ENCODE results near the gene AMZ2.
"Not testable (repeated sequence)": the region's sequence is repeated elsewhere in the genome, so short reads cannot be mapped to it uniquely, and the experiment has no call there.

The AMZ2 gene

GRCh38 chr17:68281965-68282364 lies 34.1 kb downstream of the AMZ2 start:
- not testable (repeated sequence) for H3K4me1 ChIP-seq (ENCODE audit: control insufficient read depth in 1 of 2, insufficient read depth in 2 of 2, low read length in 2 of 2); H3K4ac ChIP-seq (ENCODE audit: low read depth, low read length); H4K12ac ChIP-seq (ENCODE audit: low read depth, low read length); H3K9me3 ChIP-seq (ENCODE audit: insufficient read depth, low read depth, low read length); H3K14ac ChIP-seq (ENCODE audit: low read length); H3K27ac ChIP-seq (ENCODE audit: low read depth, low read length); H3K23ac ChIP-seq (ENCODE audit: low read length); H3K9ac ChIP-seq (ENCODE audit: low read length); H3K36me3 ChIP-seq (ENCODE audit: control insufficient read depth in 1 of 2, insufficient read depth in 2 of 2, low read length in 2 of 2); H2BK12ac ChIP-seq (ENCODE audit: low read length); H3K79me1 ChIP-seq (ENCODE audit: low read length); H4K91ac ChIP-seq (ENCODE audit: low read depth, low read length); H3K4me2 ChIP-seq (ENCODE audit: low read length); H3K27me3 ChIP-seq (ENCODE audit: insufficient read depth, low read length); H2BK120ac ChIP-seq (ENCODE audit: insufficient read depth, low read length, poor library complexity); H3K79me2 ChIP-seq (ENCODE audit: control insufficient read depth, insufficient read depth, low read length, poor library complexity); H3K4me3 ChIP-seq (ENCODE audit: low read depth, low read length); H2AK5ac ChIP-seq (ENCODE audit: low read length); H3K18ac ChIP-seq (ENCODE audit: low read length); H2AFZ ChIP-seq (ENCODE audit: insufficient read depth, low read length, poor library complexity); DNase-seq; H2BK5ac ChIP-seq (ENCODE audit: low read depth, low read length, poor library complexity); H4K8ac ChIP-seq (ENCODE audit: low read depth, low read length)
- no CpG with 5 or more reads among the region's 6 CpGs for WGBS (ENCODE audit: extremely low coverage, insufficient coverage, insufficient read length)

GRCh38 chr17:68288375-68288774 lies 40.5 kb downstream of the AMZ2 start:
- no peak overlapping the region for H2AFZ ChIP-seq (ENCODE audit: insufficient read depth, low read length, poor library complexity)
- H2BK120ac ChIP-seq (ENCODE audit: insufficient read depth, low read length, poor library complexity) = no peak overlapping the region
- H3K4me2 ChIP-seq (ENCODE audit: low read length) = no peak overlapping the region
- no peak overlapping the region for H4K12ac ChIP-seq (ENCODE audit: low read depth, low read length)
- H3K4me1 ChIP-seq (ENCODE audit: control insufficient read depth in 1 of 2, insufficient read depth in 2 of 2, low read length in 2 of 2) = peaks cover 0 to 6% of the 10 kb centered on the region in 2 experiments
- no peak overlapping the region for H3K27ac ChIP-seq (ENCODE audit: low read depth, low read length)
- no peak overlapping the region for H3K18ac ChIP-seq (ENCODE audit: low read length)
- no peak overlapping the region for H3K9ac ChIP-seq (ENCODE audit: low read length)
- H4K91ac ChIP-seq (ENCODE audit: low read depth, low read length) = no peak overlapping the region
- H2BK5ac ChIP-seq (ENCODE audit: low read depth, low read length, poor library complexity) = no peak overlapping the region
- peak in 1 of 2 donors; percentile 30 for DNase-seq
- no CpG with 5 or more reads among the region's 5 CpGs for WGBS (ENCODE audit: extremely low coverage, insufficient coverage, insufficient read length)
- peaks cover 0 to 2% of the 10 kb centered on the region in 2 experiments for H3K36me3 ChIP-seq (ENCODE audit: control insufficient read depth in 1 of 2, insufficient read depth in 2 of 2, low read length in 2 of 2)
- no peak overlapping the region for H4K8ac ChIP-seq (ENCODE audit: low read depth, low read length)
- H3K79me1 ChIP-seq (ENCODE audit: low read length) = peaks cover 20% of the 10 kb centered on the region
- H3K14ac ChIP-seq (ENCODE audit: low read length) = no peak overlapping the region
- H3K23ac ChIP-seq (ENCODE audit: low read length) = no peak overlapping the region
- H2BK12ac ChIP-seq (ENCODE audit: low read length) = no peak overlapping the region
- no peaks in the 10 kb centered on the region for H3K27me3 ChIP-seq (ENCODE audit: insufficient read depth, low read length)
- H3K9me3 ChIP-seq (ENCODE audit: insufficient read depth, low read depth, low read length) = no peaks in the 10 kb centered on the region
- peaks cover 10% of the 10 kb centered on the region for H3K79me2 ChIP-seq (ENCODE audit: control insufficient read depth, insufficient read depth, low read length, poor library complexity)
- no peak overlapping the region for H2AK5ac ChIP-seq (ENCODE audit: low read length)
- peak overlapping the region; percentile 50 for H3K4ac ChIP-seq (ENCODE audit: low read depth, low read length)
- H3K4me3 ChIP-seq (ENCODE audit: low read depth, low read length) = no peak overlapping the region

DNA sequence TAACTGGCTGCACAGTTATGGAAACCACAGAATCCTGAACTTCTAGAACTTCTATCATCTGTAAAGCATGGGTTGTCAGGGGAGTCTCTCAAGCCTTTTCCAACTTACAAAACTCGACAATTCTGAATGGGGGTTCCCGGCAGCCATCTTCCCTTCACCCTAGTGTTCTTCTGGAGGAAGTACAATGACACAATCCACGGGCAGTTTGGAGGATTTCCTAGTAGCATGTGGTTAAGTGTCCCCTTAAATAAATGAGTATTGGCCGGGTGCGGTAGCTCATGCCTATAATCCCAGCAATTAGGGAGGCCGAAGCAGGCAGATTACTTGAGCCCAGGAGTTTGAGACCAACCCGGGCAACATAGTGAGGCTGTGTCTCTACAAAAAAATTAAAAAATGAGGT lies 41.0 kb downstream of the AMZ2 start:
- H4K91ac ChIP-seq (ENCODE audit: low read depth, low read length) = no peak overlapping the region
- no CpG with 5 or more reads among the region's 7 CpGs for WGBS (ENCODE audit: extremely low coverage, insufficient coverage, insufficient read length)

DNA sequence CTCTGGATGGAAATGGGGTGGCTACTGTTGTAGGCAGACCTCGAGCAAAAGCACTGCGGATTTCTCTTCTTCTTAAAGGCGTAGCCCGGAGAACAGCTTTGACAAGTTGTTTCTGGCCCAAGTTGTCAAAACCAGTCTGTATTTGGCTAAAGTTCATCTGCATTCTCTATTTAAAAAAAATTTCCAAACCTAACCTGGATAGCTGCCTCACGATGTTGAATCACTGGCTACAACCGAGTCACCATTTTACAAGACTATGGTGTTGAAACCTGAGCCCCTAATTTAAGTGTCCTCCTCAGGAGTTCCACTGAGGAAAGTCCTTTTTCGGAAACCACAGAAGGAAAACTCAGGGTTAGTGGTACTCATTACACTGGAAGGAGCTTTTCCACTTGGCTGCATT lies 41.6 kb downstream of the AMZ2 start:
- H3K4me3 ChIP-seq (ENCODE audit: low read depth, low read length) = no peak overlapping the region

More for the DNA sequence above, 41.0 kb downstream of the AMZ2 start:
- peaks cover 22% of the 10 kb centered on the region for H3K79me1 ChIP-seq (ENCODE audit: low read length)
- H3K14ac ChIP-seq (ENCODE audit: low read length) = no peak overlapping the region
- no peak overlapping the region for H4K12ac ChIP-seq (ENCODE audit: low read depth, low read length)
- H3K18ac ChIP-seq (ENCODE audit: low read length) = no peak overlapping the region
- H3K4ac ChIP-seq (ENCODE audit: low read depth, low read length) = peak overlapping the region; percentile 70
- no peak overlapping the region for H3K4me2 ChIP-seq (ENCODE audit: low read length)
- no peak overlapping the region for H3K27ac ChIP-seq (ENCODE audit: low read depth, low read length)
- H2BK120ac ChIP-seq (ENCODE audit: insufficient read depth, low read length, poor library complexity) = no peak overlapping the region
- H3K79me2 ChIP-seq (ENCODE audit: control insufficient read depth, insufficient read depth, low read length, poor library complexity) = peaks cover 10% of the 10 kb centered on the region
- no peak overlapping the region for H3K9ac ChIP-seq (ENCODE audit: low read length)
- H2BK5ac ChIP-seq (ENCODE audit: low read depth, low read length, poor library complexity) = no peak overlapping the region
- H3K23ac ChIP-seq (ENCODE audit: low read length) = no peak overlapping the region
- peaks cover 2 to 6% of the 10 kb centered on the region in 2 experiments for H3K4me1 ChIP-seq (ENCODE audit: control insufficient read depth in 1 of 2, insufficient read depth in 2 of 2, low read length in 2 of 2)
- no peaks in the 10 kb centered on the region for H3K9me3 ChIP-seq (ENCODE audit: insufficient read depth, low read depth, low read length)
- DNase-seq = peak in 1 of 2 donors; percentile 23
- no peak overlapping the region for H3K4me3 ChIP-seq (ENCODE audit: low read depth, low read length)
- no peak overlapping the region for H2BK12ac ChIP-seq (ENCODE audit: low read length)
- H2AFZ ChIP-seq (ENCODE audit: insufficient read depth, low read length, poor library complexity) = no peak overlapping the region
- peaks cover 0 to 2% of the 10 kb centered on the region in 2 experiments for H3K36me3 ChIP-seq (ENCODE audit: control insufficient read depth in 1 of 2, insufficient read depth in 2 of 2, low read length in 2 of 2)
- H3K27me3 ChIP-seq (ENCODE audit: insufficient read depth, low read length) = no peaks in the 10 kb centered on the region
- no peak overlapping the region for H4K8ac ChIP-seq (ENCODE audit: low read depth, low read length)
- no peak overlapping the region for H2AK5ac ChIP-seq (ENCODE audit: low read length)

More for the DNA sequence above, 41.6 kb downstream of the AMZ2 start:
- Histone ChIP-seq H4K91ac (ENCODE audit: low read depth, low read length) (no peak overlapping the region), H4K12ac (ENCODE audit: low read depth, low read length) (no peak overlapping the region), H3K4me1 (ENCODE audit: control insufficient read depth in 1 of 2, insufficient read depth in 2 of 2, low read length in 2 of 2) (peaks cover 5 to 6% of the 10 kb centered on the region in 2 experiments), H3K18ac (ENCODE audit: low read length) (no peak overlapping the region), H3K9ac (ENCODE audit: low read length) (no peak overlapping the region), H3K4me2 (ENCODE audit: low read length) (peak overlapping the region; percentile 87), H3K27me3 (ENCODE audit: insufficient read depth, low read length) (no peaks in the 10 kb centered on the region), H2BK5ac (ENCODE audit: low read depth, low read length, poor library complexity) (no peak overlapping the region), H4K8ac (ENCODE audit: low read depth, low read length) (no peak overlapping the region), H3K14ac (ENCODE audit: low read length) (no peak overlapping the region), H2AFZ (ENCODE audit: insufficient read depth, low read length, poor library complexity) (no peak overlapping the region), H3K79me2 (ENCODE audit: control insufficient read depth, insufficient read depth, low read length, poor library complexity) (peaks cover 10% of the 10 kb centered on the region), H3K27ac (ENCODE audit: low read depth, low read length) (no peak overlapping the region), H3K4ac (ENCODE audit: low read depth, low read length) (no peak overlapping the region), H3K9me3 (ENCODE audit: insufficient read depth, low read depth, low read length) (no peaks in the 10 kb centered on the region), H2BK12ac (ENCODE audit: low read length) (no peak overlapping the region), H3K79me1 (ENCODE audit: low read length) (peaks cover 22% of the 10 kb centered on the region), H3K36me3 (ENCODE audit: control insufficient read depth in 1 of 2, insufficient read depth in 2 of 2, low read length in 2 of 2) (peaks cover 0 to 2% of the 10 kb centered on the region in 2 experiments), H2AK5ac (ENCODE audit: low read length) (no peak overlapping the region), H3K23ac (ENCODE audit: low read length) (no peak overlapping the region), H2BK120ac (ENCODE audit: insufficient read depth, low read length, poor library complexity) (no peak overlapping the region)
- peak in 1 of 2 donors; percentile 17 for DNase-seq
- WGBS (ENCODE audit: extremely low coverage, insufficient coverage, insufficient read length) = no CpG with 5 or more reads among the region's 7 CpGs
